GM18511 (cell line): Measurements from ENCODE around the gene ITGB1BP1.
"Not testable (repeated sequence)": the region's sequence is repeated elsewhere in the genome, so short reads cannot be mapped to it uniquely, and the experiment has no call there.

ENCODE experiments used
- ATAC-seq: cut with Tn5 transposase; IDR thresholded peaks from one replicate; pipeline ENCODE4 v1.9.1; 2021; ENCODE audit warnings: mild to moderate bottlenecking, moderate library complexity; ENCODE audit not compliant: unreplicated experiment

ITGB1BP1 gene

GRCh38 chr2:9401646-9402371, 21.5 kb downstream of the ITGB1BP1 start:
- no peak for ATAC-seq

DNA sequence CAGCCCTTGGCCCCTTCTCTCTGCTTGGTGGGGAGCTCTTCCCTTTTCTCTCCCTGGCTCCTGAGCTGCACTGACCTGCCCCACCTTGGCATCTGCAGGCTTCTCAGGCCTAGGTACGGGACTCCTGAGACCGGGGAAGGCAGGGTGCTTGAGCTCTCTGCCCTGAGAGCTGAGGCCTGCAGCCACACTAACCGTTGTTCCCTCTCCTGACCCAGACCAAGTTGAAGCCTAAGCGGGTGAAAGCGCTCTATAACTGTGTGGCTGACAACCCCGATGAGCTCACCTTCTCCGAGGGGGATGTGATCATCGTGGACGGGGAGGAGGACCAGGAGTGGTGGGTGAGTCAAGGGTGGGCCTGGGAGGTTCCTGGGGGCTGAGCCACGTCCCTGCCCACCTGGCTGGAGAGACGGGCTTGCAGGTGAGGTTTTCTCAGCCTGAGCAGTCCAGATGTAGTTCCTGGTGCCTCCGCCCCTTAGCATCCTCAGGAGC, 22.2 kb downstream of the ITGB1BP1 start:
- no peak for ATAC-seq

- no peak for ATAC-seq
Observed at GRCh38 chr2:9400268-9401058, 22.9 kb downstream of the ITGB1BP1 start.

- ATAC-seq: no peak
Observed at GRCh38 chr2:9398881-9399780, 24.2 kb downstream of the ITGB1BP1 start.

DNA sequence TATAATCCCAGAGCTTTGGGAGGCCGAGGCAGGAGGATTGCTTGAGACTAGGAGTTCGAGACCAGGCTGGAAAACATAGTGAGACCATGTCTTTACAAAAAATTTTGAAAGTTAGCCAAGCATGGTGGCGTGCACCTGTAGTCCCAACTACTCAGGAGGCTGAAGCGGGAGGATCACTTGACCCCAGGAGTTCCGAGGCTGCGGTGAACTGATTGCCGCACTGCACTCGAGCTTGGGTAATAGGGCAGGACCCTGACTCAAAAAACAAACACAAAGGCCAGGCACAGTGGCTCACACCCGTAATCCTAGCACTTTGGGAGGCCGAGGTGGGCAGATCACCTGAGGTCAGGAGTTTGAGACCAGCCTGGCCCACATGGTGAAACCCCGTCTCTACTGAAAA, 25.1 kb downstream of the ITGB1BP1 start:
- ATAC-seq: not testable (repeated sequence)

DNA sequence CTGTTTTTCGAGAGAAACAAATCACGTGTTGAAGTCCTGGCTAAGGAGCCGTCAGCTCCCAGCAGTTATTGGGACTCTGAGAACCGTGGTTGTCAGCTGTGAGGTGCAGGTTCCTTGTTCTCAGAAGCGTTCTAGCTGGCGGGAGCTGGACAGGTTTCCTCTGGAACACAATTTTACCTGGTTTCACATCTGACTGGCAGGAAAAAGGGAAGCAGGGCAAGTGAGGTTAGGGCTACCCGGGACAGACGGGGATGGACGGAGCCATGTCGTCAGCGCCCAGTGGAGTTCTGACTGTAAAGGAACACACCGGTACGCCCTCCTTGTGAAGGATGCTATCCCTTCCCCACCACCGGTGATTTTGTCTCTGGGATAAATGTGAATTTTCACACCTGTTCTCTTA, 26.1 kb downstream of the ITGB1BP1 start:
- no peak for ATAC-seq

- no peak for ATAC-seq
Observed at GRCh38 chr2:9394816-9395215, 28.5 kb downstream of the ITGB1BP1 start.

DNA sequence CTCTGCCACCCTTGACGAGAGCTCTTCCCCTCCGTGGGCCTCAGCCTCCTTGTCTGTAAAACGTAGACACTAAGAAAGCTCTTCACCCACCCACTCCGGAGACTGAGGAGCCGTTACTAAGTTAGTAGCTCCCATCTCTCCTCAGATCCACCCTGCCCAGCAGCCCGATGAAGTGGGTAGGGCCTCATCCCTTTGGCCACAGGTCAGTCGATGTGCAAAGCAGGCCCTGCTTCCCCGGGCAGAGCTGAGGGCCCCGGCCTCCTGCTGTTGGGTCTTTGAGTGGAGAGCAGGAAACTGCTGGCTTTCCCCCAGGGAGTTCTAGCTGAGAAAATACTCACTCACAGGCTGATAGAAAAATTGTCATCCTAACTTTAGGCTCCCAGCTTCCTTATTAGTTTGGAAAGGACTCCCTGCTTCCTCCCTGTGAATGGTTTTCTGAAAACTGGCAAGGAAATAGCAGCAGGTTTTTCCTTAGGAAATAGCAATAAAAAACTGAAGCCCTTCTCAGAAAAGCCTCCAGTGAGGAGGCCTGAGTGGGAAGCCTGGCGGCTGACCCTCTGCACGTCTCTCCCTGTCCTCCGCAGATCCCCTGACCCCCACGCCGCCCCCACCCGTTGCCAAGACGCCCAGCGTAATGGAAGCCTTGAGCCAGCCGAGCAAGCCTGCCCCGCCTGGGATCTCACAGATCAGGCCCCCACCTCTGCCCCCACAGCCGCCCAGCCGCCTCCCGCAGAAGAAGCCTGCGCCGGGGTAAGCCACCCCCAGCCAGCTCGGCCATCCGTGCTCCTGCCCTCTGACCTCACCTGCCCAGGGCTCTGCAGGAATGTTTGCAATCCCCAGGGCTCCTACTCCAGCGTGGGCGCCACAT, 30.2 kb downstream of the ITGB1BP1 start:
- ATAC-seq: no peak

GRCh38 chr2:9391961-9392720, 31.2 kb downstream of the ITGB1BP1 start:
- ATAC-seq: no peak

- ATAC-seq: no peak
Observed at GRCh38 chr2:9390991-9391390, 32.3 kb downstream of the ITGB1BP1 start.

DNA sequence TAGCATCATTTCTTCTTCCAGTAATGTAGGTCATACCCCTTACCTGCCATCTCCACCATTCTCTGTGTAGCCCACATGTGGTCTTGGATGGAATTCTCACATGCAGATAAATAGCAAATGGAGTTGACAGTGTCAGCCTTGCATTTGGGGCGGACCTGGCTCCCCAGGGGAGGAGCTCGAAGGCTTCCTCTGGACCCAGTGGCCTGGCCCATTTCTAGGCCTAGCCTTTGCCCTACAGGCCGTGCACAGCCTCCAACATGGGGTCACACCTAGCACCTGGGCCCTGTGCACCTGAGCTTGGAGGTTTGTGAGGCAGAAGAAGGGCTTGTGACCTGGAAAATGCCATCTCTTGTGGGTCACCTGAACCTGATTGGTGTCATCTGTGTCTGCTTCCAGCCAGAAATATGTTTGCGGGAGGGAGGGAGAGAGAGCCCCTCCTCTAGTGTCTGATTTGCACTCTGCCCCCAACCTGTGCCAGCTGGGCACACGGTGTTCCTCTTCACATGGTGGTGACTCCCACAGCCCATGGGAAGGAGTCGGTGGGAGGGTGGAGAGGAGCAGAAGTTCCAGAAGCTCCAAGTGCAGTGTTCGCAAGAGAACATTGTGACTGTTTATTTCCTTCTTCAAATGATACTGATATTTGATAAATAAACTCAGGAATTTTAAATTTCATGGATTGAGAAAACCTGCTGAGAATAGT, 33.0 kb downstream of the ITGB1BP1 start:
- ATAC-seq: no peak

- no peak for ATAC-seq
Observed at GRCh38 chr2:9388950-9389911, 34.1 kb downstream of the ITGB1BP1 start.

GRCh38 chr2:9388199-9388681, 35.1 kb downstream of the ITGB1BP1 start:
- no peak for ATAC-seq

GRCh38 chr2:9385841-9386240, 37.5 kb downstream of the ITGB1BP1 start:
- no peak for ATAC-seq

DNA sequence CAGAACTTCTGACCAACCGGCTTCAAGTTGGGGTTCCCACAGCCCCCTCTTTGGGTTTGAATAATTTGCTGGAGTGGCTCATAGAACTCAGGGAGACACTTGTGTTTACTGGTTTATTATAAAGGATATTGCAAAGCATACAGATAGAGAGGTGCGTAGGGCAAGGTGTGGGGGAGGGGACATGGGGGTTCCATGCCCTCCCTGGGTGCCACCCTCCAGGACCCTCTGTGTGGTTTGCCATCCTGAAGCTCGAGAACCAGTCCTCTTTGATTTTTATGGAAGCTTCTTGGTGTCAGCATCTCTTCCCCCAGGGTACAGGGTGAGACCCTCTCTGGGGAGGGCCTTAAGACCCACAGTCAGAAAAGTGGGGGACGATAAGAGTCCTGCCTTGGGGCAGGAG, 38.8 kb downstream of the ITGB1BP1 start:
- no peak for ATAC-seq

GRCh38 chr2:9382604-9383235, 40.6 kb downstream of the ITGB1BP1 start:
- ATAC-seq: no peak
